ENCODE data around the gene PLAGL1.

Gene PLAGL1

DNA sequence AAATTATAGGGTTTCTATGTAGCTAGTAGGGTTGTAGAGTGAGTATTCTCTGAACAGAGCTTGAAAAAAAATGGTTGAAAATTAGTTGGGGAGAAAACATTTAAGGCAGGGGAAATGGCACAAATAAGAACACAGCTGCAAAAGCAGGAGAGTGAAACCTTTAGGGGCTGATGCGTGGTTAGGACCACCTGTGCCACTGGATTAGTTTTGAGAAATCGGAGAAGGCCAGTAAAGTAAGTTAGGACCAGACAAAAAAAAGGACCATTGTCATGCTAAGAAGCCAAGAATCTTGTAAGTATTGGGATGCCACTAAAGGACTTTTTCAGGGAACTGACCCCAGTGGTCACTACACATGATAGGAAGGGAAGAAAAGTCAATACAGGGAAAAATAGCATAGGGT is 9.4 kb downstream of the PLAGL1 start:
- H2AFZ ChIP-seq (ENCODE audit: low read depth, low read length), result no peak overlapping the region
- H3K4me3 ChIP-seq (ENCODE audit: low read length), result no peak overlapping the region
- TF ChIP-seq EZH2phosphoT487 (IDR thresholded peaks at IDR 0.05; ENCODE audit: low read depth), result no peak
- TF ChIP-seq, protein P1, sequence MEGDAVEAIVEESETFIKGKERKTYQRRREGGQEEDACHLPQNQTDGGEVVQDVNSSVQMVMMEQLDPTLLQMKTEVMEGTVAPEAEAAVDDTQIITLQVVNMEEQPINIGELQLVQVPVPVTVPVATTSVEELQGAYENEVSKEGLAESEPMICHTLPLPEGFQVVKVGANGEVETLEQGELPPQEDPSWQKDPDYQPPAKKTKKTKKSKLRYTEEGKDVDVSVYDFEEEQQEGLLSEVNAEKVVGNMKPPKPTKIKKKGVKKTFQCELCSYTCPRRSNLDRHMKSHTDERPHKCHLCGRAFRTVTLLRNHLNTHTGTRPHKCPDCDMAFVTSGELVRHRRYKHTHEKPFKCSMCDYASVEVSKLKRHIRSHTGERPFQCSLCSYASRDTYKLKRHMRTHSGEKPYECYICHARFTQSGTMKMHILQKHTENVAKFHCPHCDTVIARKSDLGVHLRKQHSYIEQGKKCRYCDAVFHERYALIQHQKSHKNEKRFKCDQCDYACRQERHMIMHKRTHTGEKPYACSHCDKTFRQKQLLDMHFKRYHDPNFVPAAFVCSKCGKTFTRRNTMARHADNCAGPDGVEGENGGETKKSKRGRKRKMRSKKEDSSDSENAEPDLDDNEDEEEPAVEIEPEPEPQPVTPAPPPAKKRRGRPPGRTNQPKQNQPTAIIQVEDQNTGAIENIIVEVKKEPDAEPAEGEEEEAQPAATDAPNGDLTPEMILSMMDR (IDR thresholded peaks at IDR 0.05; ENCODE audit: low read depth, low read length), result no peak
- H3K4me2 ChIP-seq (ENCODE audit: low read length), result no peak overlapping the region
- H3K9me3 ChIP-seq (ENCODE audit: insufficient read depth, low read length), result no peaks in the 10 kb centered on the region
- no peaks in the 10 kb centered on the region for H3K27me3 ChIP-seq (ENCODE audit: low read depth, low read length)
- H3K36me3 ChIP-seq (replicated peaks; ENCODE audit: low read depth, low read length), result peaks cover 6% of the 10 kb centered on the region
- H3K79me2 ChIP-seq (ENCODE audit: low read length), result no peaks in the 10 kb centered on the region
- H3K4me1 ChIP-seq (ENCODE audit: low read length), result no peaks in the 10 kb centered on the region
- H3K9ac ChIP-seq (ENCODE audit: low read length), result no peak overlapping the region
- H4K20me1 ChIP-seq (ENCODE audit: insufficient read depth, low read length), result no peaks in the 10 kb centered on the region
- H3K27ac ChIP-seq (ENCODE audit: low read length), result no peak overlapping the region

DNA sequence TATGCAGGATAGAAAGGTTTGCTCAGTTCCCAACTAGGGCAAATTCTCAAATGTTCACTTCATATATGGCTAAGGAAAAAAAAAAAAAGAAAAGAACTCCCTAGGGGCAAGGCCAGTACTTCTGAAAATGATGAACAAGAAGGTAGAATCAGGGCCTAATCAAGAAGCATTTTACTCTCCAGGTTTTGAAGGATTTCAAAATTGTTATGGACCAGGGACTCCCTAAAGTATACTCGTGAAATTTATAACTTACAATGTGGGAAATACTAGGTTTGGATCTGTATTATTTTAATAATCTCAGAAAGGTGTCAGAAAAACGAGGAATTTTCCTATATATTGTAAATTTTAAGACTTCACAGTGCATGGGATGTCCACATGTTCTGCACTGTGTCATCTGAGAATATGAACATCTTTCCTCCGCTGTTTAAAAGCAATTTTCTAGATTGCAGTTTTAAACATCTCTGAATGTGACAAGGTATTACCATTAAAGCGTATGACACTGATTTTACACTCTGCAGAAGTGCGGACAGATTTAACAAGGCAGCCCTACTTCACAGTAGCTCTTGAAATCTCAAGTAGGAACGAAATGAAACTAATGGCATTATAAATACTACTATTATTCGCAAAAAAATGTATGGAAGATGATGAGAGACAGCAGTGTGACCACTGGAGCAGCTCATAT is 14.0 kb downstream of the PLAGL1 start:
- Histone ChIP-seq H4K20me1 (ENCODE audit: insufficient read depth, low read length) (no peaks in the 10 kb centered on the region), H3K36me3 (replicated peaks; ENCODE audit: low read depth, low read length) (no peaks in the 10 kb centered on the region), H3K79me2 (ENCODE audit: low read length) (no peaks in the 10 kb centered on the region), H3K9me3 (ENCODE audit: insufficient read depth, low read length) (no peaks in the 10 kb centered on the region), H3K4me1 (ENCODE audit: low read length) (no peaks in the 10 kb centered on the region), H3K27me3 (ENCODE audit: low read depth, low read length) (no peaks in the 10 kb centered on the region), H3K4me3 (ENCODE audit: low read length) (no peak overlapping the region), H3K27ac (ENCODE audit: low read length) (no peak overlapping the region), H3K4me2 (ENCODE audit: low read length) (no peak overlapping the region), H2AFZ (ENCODE audit: low read depth, low read length) (no peak overlapping the region), H3K9ac (ENCODE audit: low read length) (no peak overlapping the region)
- TF ChIP-seq EZH2phosphoT487 (IDR thresholded peaks at IDR 0.05; ENCODE audit: low read depth), result no peak

DNA sequence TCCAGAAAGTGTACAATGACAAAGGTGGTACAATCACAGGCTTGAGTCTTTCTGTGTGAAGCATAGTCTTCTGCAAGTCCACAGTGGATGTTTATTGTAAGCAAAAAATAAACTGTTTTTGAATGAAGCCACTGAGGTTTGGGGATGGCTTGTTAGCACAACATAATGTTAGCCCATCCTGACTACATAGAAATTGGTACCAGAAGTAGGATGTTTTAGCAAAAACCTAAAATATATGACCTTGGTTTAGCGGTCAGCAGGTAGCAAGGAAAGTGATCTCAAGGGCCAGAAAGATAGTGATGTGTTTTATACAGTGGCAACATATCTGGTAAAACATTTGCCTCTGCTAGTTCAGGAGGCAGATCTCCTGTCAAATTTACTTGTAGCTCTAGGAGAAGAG is 15.8 kb downstream of the PLAGL1 start:
- Histone ChIP-seq H4K20me1 (ENCODE audit: insufficient read depth, low read length) (no peaks in the 10 kb centered on the region), H2AFZ (ENCODE audit: low read depth, low read length) (no peak overlapping the region), H3K79me2 (ENCODE audit: low read length) (no peaks in the 10 kb centered on the region), H3K27me3 (ENCODE audit: low read depth, low read length) (no peaks in the 10 kb centered on the region), H3K4me1 (ENCODE audit: low read length) (no peaks in the 10 kb centered on the region), H3K36me3 (replicated peaks; ENCODE audit: low read depth, low read length) (no peaks in the 10 kb centered on the region), H3K4me3 (ENCODE audit: low read length) (no peak overlapping the region), H3K9me3 (ENCODE audit: insufficient read depth, low read length) (no peaks in the 10 kb centered on the region), H3K27ac (ENCODE audit: low read length) (no peak overlapping the region), H3K9ac (ENCODE audit: low read length) (no peak overlapping the region), H3K4me2 (ENCODE audit: low read length) (no peak overlapping the region)
- TF ChIP-seq EZH2phosphoT487 (IDR thresholded peaks at IDR 0.05; ENCODE audit: low read depth), result no peak
- TF ChIP-seq, protein P1 (IDR thresholded peaks at IDR 0.05; ENCODE audit: low read depth, low read length), result no peak

DNA sequence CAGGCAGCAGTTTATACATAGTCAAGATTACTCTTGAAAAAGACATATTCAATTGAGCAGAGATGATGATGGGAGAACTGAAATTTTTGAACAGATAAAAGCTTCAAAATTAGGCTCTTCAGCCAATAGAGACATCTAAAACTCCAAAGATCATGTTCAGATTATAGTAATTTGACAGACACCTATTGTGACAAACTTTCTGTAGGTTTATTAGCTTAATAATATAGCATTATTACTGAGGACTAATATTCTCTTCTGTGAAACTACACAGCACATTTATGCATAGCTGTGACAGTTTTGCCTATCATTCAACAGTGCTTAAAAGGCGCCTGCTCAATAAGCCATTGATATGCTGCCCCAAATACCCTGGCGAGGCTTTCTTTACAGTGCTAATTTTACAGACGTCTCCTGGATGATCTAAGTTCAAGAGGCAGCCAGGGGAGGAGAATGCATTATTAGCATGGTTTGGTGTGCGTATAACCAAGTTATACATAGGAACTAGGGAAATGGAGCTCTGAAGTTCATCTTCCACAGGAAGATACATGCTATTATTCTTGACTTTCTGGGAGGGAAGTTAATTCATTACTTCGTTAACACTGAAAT is 21.5 kb downstream of the PLAGL1 start:
- no peaks in the 10 kb centered on the region for H3K9me3 ChIP-seq (ENCODE audit: insufficient read depth, low read length)
- no peak for TF ChIP-seq EZH2phosphoT487 (IDR thresholded peaks at IDR 0.05; ENCODE audit: low read depth)
- TF ChIP-seq, protein P1 (IDR thresholded peaks at IDR 0.05; ENCODE audit: low read depth, low read length), result no peak

More for the DNA sequence above, 21.5 kb downstream of the PLAGL1 start:
- no peaks in the 10 kb centered on the region for H3K4me1 ChIP-seq (ENCODE audit: low read length)
- H3K79me2 ChIP-seq (ENCODE audit: low read length), result no peaks in the 10 kb centered on the region
- H3K9ac ChIP-seq (ENCODE audit: low read length), result no peak overlapping the region
- H3K27ac ChIP-seq (ENCODE audit: low read length), result no peak overlapping the region
- no peak overlapping the region for H2AFZ ChIP-seq (ENCODE audit: low read depth, low read length)
- H3K36me3 ChIP-seq (replicated peaks; ENCODE audit: low read depth, low read length), result no peaks in the 10 kb centered on the region
- H3K4me2 ChIP-seq (ENCODE audit: low read length), result no peak overlapping the region
- no peak overlapping the region for H3K4me3 ChIP-seq (ENCODE audit: low read length)
- H4K20me1 ChIP-seq (ENCODE audit: insufficient read depth, low read length), result no peaks in the 10 kb centered on the region
- H3K27me3 ChIP-seq (ENCODE audit: low read depth, low read length), result no peaks in the 10 kb centered on the region

Data from OCI-LY3 (cell line).